GM23338 (cell line): Measurements from ENCODE around the gene TMPRSS6. TPM values are rescaled to one million over a fixed set of nuclear protein-coding genes. Genes with fewer than 3 reads are reported as not detected.

Experiments used
- ATAC-seq: fragments of 200-7000 bp; cut with Tn5 transposase; 3 replicates; pipeline ENCODE4 v1.9.1; 2020
- DNase-seq: peaks from one replicate; pipeline ENCODE4 v3.0.0-alpha.2; 2015; ENCODE audit warnings: low spot score
- H2AFZ ChIP-seq: fragments of 200-600 bp; sonication (generic); 2 replicates; pipeline ENCODE4 v1.8.0; 2016; ENCODE audit warnings: antibody characterized with exemption, mild to moderate bottlenecking, moderate library complexity
- H3F3A ChIP-seq: fragments of 200-600 bp; sonication (generic); replicated peaks from 2 replicates; pipeline ENCODE4 v1.8.0; 2017; ENCODE audit warnings: antibody characterized with exemption, mixed run types, low read depth
- H3K27ac ChIP-seq: fragments of 200-600 bp; sonication (generic); 2 replicates; pipeline ENCODE4 v1.6.1; 2016; ENCODE audit warnings: low read depth
- H3K27me3 ChIP-seq: fragments of 200-600 bp; sonication (generic); 2 replicates; pipeline ENCODE4 v1.8.0; 2016; ENCODE audit warnings: mild to moderate bottlenecking, mixed run types, moderate library complexity; ENCODE audit not compliant: insufficient read depth
- H3K36me3 ChIP-seq: fragments of 200-600 bp; sonication (generic); 2 replicates; pipeline ENCODE4 v1.8.0; 2016; ENCODE audit warnings: mild to moderate bottlenecking; ENCODE audit not compliant: insufficient read depth
- H3K4me1 ChIP-seq: fragments of 200-600 bp; sonication (generic); 2 replicates; pipeline ENCODE4 v1.8.0; 2016; ENCODE audit warnings: mild to moderate bottlenecking, moderate library complexity; ENCODE audit not compliant: insufficient read depth
- H3K4me2 ChIP-seq: fragments of 200-600 bp; sonication (generic); 2 replicates; pipeline ENCODE4 v1.7.1; 2017; ENCODE audit warnings: mixed run types
- H3K4me3 ChIP-seq: fragments of 200-600 bp; sonication (generic); 2 replicates; pipeline ENCODE4 v1.6.1; 2016; ENCODE audit warnings: mixed run types
- H3K79me2 ChIP-seq: fragments of 200-600 bp; sonication (generic); replicated peaks from 2 replicates; pipeline ENCODE4 v1.8.0; 2017; ENCODE audit warnings: mild to moderate bottlenecking; ENCODE audit not compliant: insufficient read depth
- H3K9me2 ChIP-seq: fragments of 200-600 bp; sonication (generic); 2 replicates; pipeline ENCODE4 v1.8.0; 2017; ENCODE audit not compliant: insufficient read depth
- H4K20me1 ChIP-seq: fragments of 200-600 bp; sonication (generic); replicated peaks from 2 replicates; pipeline ENCODE4 v1.8.0; 2017; ENCODE audit warnings: mild to moderate bottlenecking; ENCODE audit not compliant: insufficient read depth
- H3K27ac Mint-ChIP-seq: 2 replicates; pipeline ENCODE4 v1.8.0; 2020; ENCODE audit warnings: inconsistent platforms, mild to moderate bottlenecking, moderate library complexity, mixed read lengths
- H3K27me3 Mint-ChIP-seq: 3 replicates; pipeline ENCODE4 v1.8.0; 2022; ENCODE audit warnings: low read depth, mild to moderate bottlenecking, moderate library complexity, mixed read lengths, inconsistent platforms; ENCODE audit not compliant: insufficient read depth, poor library complexity
- H3K36me3 Mint-ChIP-seq: 3 replicates; pipeline ENCODE4 v1.8.0; 2021; ENCODE audit warnings: low read depth, mild to moderate bottlenecking, inconsistent platforms, moderate library complexity, mixed read lengths
- H3K4me1 Mint-ChIP-seq: 3 replicates; pipeline ENCODE4 v1.8.0; 2020; ENCODE audit warnings: mild to moderate bottlenecking, inconsistent platforms, mixed read lengths
- H3K4me3 Mint-ChIP-seq: 3 replicates; pipeline ENCODE4 v1.8.0; 2021; ENCODE audit warnings: moderate library complexity, mild to moderate bottlenecking, inconsistent platforms, mixed read lengths
- H3K9me3 Mint-ChIP-seq: 3 replicates; pipeline ENCODE4 v1.8.0; 2020; ENCODE audit warnings: moderate library complexity, mild to moderate bottlenecking, inconsistent platforms, mixed read lengths
- EZH2 ChIP-seq: fragments of 200-600 bp; sonication (generic); IDR thresholded peaks from one replicate; pipeline ENCODE4 v1.8.0; 2017; ENCODE audit warnings: antibody characterized with exemption, mild to moderate bottlenecking, low read depth; ENCODE audit not compliant: unreplicated experiment
- EZH2phosphoT487 ChIP-seq: fragments of 200-600 bp; sonication (generic); IDR thresholded peaks from one replicate; pipeline ENCODE4 v1.8.1; 2018; ENCODE audit warnings: antibody characterized with exemption; ENCODE audit not compliant: unreplicated experiment
- JUNB ChIP-seq: IDR thresholded peaks from one replicate; pipeline ENCODE4 v1.6.1; 2016; ENCODE audit warnings: antibody characterized with exemption; ENCODE audit not compliant: unreplicated experiment
- NANOG ChIP-seq: IDR thresholded peaks from 2 replicates; pipeline ENCODE4 v1.6.1; 2016; ENCODE audit warnings: antibody characterized with exemption, borderline replicate concordance
- POLR2AphosphoS5 ChIP-seq: IDR thresholded peaks from 2 replicates; pipeline ENCODE4 v1.6.1; 2016; ENCODE audit warnings: antibody characterized with exemption, low read depth
- STAT1 ChIP-seq: IDR thresholded peaks from one replicate; pipeline ENCODE4 v1.6.1; 2016; ENCODE audit warnings: antibody characterized with exemption; ENCODE audit not compliant: unreplicated experiment
- ZNF331 ChIP-seq: fragments of 250-450 bp; sonication (Bioruptor Pico); IDR thresholded peaks from 2 replicates; pipeline ENCODE4 v1.5.0; 2020; ENCODE audit warnings: low read depth, mild to moderate bottlenecking, moderate library complexity
- polyA plus RNA-seq: library from polyadenylated mRNA; unstranded; fragments of >200 nt; fragmentation: Nextera tagmentation; extraction: Ambion mirVana; gene quantifications from 2 replicates; pipeline ENCODE4 v1.2.1, GENCODE V29; 2016
- total RNA-seq: library from RNA; depleted of rRNA; stranded (reverse); fragments of >200 nt; shearing (Covaris generic); gene quantifications from 2 replicates; pipeline ENCODE4 v1.2.3, GENCODE V29; 2014
- TF ChIP-seq, protein P1 (sequence below): IDR thresholded peaks from 2 replicates; pipeline ENCODE4 v1.6.1; 2016; ENCODE audit warnings: antibody characterized with exemption
- TF ChIP-seq, protein P2 (sequence below): fragments of 250-450 bp; sonication (Bioruptor Pico); IDR thresholded peaks from 2 replicates; pipeline ENCODE4 v1.5.0; 2020; ENCODE audit warnings: mild to moderate bottlenecking, moderate library complexity

Gene TMPRSS6
- total and polyA plus RNA-seq, 2 experiments from 2014 or later, result 0.13 TPM; not detected in 1

- TF ChIP-seq, protein P1, sequence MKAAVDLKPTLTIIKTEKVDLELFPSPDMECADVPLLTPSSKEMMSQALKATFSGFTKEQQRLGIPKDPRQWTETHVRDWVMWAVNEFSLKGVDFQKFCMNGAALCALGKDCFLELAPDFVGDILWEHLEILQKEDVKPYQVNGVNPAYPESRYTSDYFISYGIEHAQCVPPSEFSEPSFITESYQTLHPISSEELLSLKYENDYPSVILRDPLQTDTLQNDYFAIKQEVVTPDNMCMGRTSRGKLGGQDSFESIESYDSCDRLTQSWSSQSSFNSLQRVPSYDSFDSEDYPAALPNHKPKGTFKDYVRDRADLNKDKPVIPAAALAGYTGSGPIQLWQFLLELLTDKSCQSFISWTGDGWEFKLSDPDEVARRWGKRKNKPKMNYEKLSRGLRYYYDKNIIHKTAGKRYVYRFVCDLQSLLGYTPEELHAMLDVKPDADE, result no peak
- TF ChIP-seq POLR2AphosphoS5, result no peak
- TF ChIP-seq, protein P2, sequence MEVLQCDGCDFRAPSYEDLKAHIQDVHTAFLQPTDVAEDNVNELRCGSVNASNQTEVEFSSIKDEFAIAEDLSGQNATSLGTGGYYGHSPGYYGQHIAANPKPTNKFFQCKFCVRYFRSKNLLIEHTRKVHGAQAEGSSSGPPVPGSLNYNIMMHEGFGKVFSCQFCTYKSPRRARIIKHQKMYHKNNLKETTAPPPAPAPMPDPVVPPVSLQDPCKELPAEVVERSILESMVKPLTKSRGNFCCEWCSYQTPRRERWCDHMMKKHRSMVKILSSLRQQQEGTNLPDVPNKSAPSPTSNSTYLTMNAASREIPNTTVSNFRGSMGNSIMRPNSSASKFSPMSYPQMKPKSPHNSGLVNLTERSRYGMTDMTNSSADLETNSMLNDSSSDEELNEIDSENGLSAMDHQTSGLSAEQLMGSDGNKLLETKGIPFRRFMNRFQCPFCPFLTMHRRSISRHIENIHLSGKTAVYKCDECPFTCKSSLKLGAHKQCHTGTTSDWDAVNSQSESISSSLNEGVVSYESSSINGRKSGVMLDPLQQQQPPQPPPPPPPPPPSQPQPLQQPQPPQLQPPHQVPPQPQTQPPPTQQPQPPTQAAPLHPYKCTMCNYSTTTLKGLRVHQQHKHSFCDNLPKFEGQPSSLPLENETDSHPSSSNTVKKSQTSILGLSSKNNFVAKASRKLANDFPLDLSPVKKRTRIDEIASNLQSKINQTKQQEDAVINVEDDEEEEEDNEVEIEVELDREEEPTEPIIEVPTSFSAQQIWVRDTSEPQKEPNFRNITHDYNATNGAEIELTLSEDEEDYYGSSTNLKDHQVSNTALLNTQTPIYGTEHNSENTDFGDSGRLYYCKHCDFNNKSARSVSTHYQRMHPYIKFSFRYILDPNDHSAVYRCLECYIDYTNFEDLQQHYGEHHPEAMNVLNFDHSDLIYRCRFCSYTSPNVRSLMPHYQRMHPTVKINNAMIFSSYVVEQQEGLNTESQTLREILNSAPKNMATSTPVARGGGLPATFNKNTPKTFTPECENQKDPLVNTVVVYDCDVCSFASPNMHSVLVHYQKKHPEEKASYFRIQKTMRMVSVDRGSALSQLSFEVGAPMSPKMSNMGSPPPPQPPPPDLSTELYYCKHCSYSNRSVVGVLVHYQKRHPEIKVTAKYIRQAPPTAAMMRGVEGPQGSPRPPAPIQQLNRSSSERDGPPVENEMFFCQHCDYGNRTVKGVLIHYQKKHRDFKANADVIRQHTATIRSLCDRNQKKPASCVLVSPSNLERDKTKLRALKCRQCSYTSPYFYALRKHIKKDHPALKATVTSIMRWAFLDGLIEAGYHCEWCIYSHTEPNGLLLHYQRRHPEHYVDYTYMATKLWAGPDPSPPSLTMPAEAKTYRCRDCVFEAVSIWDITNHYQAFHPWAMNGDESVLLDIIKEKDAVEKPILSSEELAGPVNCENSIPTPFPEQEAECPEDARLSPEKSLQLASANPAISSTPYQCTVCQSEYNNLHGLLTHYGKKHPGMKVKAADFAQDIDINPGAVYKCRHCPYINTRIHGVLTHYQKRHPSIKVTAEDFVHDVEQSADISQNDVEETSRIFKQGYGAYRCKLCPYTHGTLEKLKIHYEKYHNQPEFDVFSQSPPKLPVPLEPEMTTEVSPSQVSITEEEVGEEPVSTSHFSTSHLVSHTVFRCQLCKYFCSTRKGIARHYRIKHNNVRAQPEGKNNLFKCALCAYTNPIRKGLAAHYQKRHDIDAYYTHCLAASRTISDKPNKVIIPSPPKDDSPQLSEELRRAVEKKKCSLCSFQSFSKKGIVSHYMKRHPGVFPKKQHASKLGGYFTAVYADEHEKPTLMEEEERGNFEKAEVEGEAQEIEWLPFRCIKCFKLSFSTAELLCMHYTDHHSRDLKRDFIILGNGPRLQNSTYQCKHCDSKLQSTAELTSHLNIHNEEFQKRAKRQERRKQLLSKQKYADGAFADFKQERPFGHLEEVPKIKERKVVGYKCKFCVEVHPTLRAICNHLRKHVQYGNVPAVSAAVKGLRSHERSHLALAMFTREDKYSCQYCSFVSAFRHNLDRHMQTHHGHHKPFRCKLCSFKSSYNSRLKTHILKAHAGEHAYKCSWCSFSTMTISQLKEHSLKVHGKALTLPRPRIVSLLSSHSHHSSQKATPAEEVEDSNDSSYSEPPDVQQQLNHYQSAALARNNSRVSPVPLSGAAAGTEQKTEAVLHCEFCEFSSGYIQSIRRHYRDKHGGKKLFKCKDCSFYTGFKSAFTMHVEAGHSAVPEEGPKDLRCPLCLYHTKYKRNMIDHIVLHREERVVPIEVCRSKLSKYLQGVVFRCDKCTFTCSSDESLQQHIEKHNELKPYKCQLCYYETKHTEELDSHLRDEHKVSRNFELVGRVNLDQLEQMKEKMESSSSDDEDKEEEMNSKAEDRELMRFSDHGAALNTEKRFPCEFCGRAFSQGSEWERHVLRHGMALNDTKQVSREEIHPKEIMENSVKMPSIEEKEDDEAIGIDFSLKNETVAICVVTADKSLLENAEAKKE, result no peak
- TF ChIP-seq STAT1, result no peak
- TF ChIP-seq EZH2, result no peak
- TF ChIP-seq JUNB, result no peak
- no peak for TF ChIP-seq EZH2phosphoT487
- no peak for TF ChIP-seq NANOG
These were observed 11.2 kb upstream of the TMPRSS6 start (continued) for GRCh38 chr22:37120569-37121340.

- Histone ChIP-seq H3K36me3 (no peaks in the 10 kb centered on the region), H2AFZ (no peak overlapping the region), H3K9me2 (no peaks in the 10 kb centered on the region), H3K79me2 (no peaks in the 10 kb centered on the region), H4K20me1 (no peaks in the 10 kb centered on the region), H3K4me1 (0 out of 2 replicates have a peak, but pooled peaks cover 5% of the 10 kb centered on the region), H3K27ac (no peak overlapping the region), H3K27me3 (no peaks in the 10 kb centered on the region), H3F3A (no peaks in the 10 kb centered on the region), H3K4me3 (no peak overlapping the region), H3K4me2 (no peak overlapping the region)
- ATAC-seq (no peak), DNase-seq (no peak)
- H3K27ac Mint-ChIP-seq, result no peak overlapping the region
- H3K27me3 Mint-ChIP-seq, result peaks cover 6% of the 10 kb centered on the region
- H3K9me3 Mint-ChIP-seq, result no peaks in the 10 kb centered on the region
- TF ChIP-seq, protein P1, result no peak
- TF ChIP-seq ZNF331, result no peak
- peaks cover 26% of the 10 kb centered on the region for H3K4me1 Mint-ChIP-seq
- no peak overlapping the region for H3K4me3 Mint-ChIP-seq
- H3K36me3 Mint-ChIP-seq, result no peaks in the 10 kb centered on the region
These were observed 10.4 kb upstream of the TMPRSS6 start for GRCh38 chr22:37119872-37120271.
